GOT3 (cell line): ENCODE data around the gene SLC22A23.
"Not testable (repeated sequence)": the region's sequence is repeated elsewhere in the genome, so short reads cannot be mapped to it uniquely, and the experiment has no call there.

ENCODE experiments used
- DNase-seq: peaks from one replicate; lab custom pipeline; 2025; ENCODE audit warnings: mixed read lengths; lab: John Stamatoyannopoulos, UW

The SLC22A23 gene

DNA sequence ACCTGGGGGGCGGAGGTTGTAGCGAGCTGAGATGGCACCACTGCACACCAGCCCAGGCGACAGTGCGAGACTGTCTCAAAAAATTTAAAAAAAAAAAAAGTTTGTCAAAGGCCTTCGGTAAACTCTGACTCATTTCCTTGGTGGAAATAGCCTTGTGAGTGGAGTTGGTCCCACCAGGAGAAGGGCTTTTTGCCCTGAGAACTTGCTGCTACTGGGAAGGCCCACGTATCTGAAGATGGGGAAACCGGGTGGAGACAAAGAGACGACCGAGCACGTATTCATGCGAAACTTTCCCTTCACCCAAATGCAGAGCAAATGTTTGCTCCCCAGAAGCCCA is 51.7 kb downstream of the SLC22A23 start:
- no peak for DNase-seq

- no peak for DNase-seq
These were observed 53.3 kb downstream of the SLC22A23 start for GRCh38 chr6:3403238-3404173.

GRCh38 chr6:3402310-3403237 is 54.3 kb downstream of the SLC22A23 start:
- DNase-seq: no peak

GRCh38 chr6:3400162-3400561 is 56.7 kb downstream of the SLC22A23 start:
- no peak for DNase-seq

- DNase-seq: no peak
These were observed 57.8 kb downstream of the SLC22A23 start for GRCh38 chr6:3398755-3399696.

DNA sequence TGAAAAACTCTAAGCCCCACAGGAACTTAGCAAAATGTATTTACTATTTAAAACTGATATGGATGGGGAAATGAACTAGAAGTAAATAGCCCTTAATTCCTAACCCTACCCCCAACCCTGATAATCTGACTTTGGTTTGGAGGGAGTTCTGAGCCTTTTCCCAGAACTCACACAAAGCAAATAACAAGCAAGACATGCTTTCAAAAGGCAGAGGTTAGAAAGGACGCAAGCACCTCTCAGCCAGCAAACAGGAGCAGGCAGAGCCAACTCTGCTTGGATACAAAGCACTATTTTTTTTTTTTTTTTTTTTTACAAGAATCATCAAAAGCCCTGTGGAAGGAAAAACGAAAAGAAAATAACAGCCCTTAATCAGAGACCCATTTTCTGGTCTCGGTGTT is 58.7 kb downstream of the SLC22A23 start:
- DNase-seq: no peak

- no peak for DNase-seq
These were observed 59.4 kb downstream of the SLC22A23 start for GRCh38 chr6:3397229-3398164.

DNA sequence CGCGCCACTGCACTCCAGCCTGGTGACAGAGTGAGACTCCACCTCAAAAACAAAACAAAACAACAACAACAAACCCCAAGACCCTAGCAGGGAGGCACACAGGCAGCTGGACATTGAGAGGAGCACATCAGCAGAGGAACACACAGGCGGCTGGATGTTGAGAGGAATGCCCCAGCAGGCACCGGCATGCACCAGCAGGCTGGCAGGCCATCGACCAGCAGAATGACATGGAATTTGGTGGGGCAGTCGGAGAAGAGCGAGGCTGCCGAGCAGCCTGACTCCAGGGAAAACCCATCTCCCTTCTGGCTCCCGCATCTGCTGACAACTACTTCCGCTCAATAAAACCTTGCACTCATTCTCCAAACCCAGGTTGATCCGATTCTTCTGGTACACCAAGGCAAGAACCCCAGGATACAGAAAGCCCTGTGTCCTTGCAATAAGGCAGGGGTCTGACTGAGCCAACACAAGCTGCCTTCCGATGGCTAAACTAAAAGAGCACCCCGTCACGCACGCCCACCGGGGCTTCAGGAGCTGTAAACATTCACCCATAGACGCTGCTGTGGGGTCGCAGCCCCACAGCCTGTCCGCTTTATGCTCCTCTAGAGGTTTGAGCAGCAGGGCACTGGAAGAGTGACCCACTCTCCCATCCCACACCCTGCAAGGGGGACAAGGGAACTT is 60.2 kb downstream of the SLC22A23 start:
- no peak for DNase-seq

DNA sequence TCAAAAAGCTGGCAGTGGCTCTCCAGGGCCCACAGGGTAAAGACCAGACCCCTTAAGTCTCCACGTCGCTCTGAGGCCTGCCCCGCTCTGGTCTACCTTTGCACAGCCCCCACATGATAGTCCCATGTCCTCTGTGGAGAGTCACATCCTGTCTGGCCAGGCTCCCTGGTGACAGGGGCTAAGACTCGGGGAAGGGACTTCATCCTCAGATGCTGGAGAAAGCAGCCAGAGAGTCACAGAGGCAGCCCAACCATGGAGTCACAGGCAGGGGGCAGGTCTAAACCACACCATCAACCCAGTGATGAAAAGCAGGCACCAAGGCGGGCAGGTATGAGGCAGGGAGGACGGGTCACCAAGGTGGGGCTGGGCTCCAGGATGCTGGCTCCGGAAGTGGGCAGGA is 62.2 kb downstream of the SLC22A23 start:
- no peak for DNase-seq

GRCh38 chr6:3393836-3394202 is 63.0 kb downstream of the SLC22A23 start:
- no peak for DNase-seq

DNA sequence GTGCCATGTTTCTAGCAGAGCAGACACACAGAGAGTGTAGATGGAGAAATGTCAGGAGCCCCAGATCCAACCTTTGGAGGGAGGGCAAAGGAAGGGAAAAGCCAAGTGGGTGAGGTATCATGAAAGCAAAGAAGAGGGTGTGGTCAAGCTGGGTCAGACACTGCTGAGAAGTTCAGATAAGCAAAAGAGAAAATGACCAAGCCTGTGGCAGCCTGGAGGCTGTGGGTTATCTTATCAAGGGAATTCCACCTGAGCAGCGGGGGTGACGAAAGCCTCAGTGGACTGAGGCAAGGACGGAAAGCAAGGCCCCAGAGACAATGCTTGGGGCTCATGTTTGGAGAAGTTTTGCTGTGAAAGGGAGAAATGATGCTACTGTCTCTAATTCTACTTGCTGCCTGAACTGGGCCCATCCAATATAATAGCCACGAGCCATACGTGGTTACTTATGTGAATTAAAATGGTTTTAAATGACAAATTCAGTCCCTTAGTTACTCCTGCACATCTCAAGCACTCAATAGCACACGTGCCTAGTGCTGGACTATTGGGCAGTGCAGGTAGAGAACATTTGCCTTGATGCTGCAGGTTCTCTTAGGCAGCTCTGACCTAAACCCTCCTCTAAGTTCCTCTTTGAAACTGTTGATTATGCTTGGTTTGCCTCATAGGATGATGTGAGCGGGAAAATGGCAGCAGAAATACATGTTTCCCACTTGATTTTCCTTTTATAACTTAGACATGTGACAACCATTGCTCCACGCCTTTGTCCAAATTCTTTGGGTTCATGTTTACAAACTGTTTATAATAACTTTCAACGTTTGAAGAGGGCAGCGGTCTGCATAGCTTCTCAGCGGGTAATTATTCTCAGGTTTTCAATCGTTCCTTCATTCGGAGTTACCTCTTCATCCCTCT is 63.7 kb downstream of the SLC22A23 start:
- no peak for DNase-seq

DNA sequence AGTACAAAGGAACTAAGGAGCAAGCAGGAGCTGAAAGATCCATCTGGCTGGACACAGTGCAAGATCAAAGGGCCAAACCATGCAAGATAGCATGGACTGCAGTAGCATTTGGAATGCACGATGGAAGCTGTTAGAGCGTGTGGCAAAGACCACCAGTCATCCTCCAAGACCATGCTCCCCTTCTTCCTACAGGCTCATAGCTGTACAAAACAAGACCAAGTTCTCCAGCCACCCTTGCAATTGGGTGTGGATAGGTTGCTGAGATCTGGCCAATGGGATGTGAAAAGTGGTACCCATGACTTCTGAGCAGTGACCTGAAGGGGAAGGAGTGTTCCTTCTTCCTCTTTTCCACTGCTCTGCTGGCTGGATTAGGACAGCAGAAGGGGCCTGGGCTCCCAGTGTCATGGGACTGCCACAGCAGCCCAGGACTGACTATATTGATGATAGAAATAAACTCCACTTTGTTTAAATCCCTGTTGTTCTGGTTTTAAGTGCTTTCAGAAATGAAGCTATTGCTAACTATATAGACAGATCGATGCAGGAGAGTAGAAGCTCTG is 64.9 kb downstream of the SLC22A23 start:
- no peak for DNase-seq

- peak; percentile 41 for DNase-seq
These were observed 66.2 kb downstream of the SLC22A23 start for GRCh38 chr6:3390698-3391097.

DNA sequence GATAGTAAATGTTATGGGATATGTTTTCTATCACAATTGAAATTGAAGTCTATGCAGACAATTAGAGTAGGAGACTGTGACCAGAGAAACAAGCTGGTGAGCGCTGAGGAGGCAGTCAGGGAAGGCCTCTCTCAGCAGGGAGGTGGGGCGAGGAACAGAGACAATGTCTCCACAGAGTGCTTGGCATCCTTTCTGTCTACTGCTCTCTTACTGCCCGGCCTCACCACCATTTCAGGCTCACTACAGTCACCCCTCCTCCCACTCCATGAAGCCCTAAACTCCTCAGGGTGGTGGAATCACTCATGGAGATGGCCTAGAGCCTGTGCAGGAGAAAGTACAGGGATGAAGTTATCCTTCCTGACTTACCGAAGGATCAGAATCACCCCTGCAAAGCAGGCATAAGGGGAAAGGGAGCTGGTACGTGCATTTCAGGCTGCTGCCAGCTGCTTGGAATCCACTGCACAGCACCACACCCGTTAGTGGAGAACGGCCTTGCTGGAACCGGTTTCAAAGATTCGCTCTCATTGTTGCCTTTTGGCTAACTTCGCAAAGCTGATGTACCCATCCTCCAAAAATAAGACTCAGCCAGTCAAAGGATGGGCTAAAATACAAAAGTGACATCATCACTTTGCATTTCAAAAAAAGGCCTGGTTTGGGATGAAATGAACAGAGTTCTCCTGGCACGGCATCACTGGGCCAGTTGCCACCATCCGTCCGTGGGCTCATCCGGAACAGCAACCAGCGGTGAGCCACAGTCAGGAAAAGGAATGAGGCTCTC is 67.3 kb downstream of the SLC22A23 start:
- DNase-seq: peak; percentile 38

GRCh38 chr6:3388786-3389185 is 68.1 kb downstream of the SLC22A23 start:
- no peak for DNase-seq

GRCh38 chr6:3386374-3386857 is 70.4 kb downstream of the SLC22A23 start:
- no peak for DNase-seq

GRCh38 chr6:3385660-3386151 is 71.1 kb downstream of the SLC22A23 start:
- no peak for DNase-seq

- not testable (repeated sequence) for DNase-seq
These were observed 71.7 kb downstream of the SLC22A23 start for GRCh38 chr6:3385181-3385580.
